ENCODE results near the gene STAG3. TPM values are rescaled to one million over a fixed set of nuclear protein-coding genes. Genes with fewer than 3 reads are reported as not detected.

The STAG3 gene
- total and polyA plus RNA-seq, 2 of the 8 experiments (the other 6 are each of a cell fraction or from before 2014, with no cell fraction given): 1.3 to 3.3 TPM

DNA sequence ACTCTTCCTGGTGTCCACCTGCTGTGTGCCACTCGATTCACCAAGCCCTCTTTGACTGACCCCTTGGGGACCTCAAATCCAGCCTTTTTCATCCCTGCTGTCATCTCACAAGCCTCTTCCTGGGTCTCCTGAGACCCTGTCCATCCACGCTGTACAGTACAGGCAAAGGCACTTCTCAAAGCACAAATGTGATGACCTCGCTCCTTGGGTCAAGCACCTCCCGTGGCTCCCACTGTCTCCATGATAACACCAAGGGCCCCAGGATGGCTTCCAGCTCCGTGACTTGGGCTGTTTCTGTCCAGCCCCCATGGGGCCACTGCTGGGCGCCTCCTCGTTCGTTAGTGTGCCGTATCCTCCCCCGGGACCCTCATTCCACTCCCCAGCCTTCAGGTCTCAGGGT is 70.8 kb downstream of the STAG3 start:
- Histone ChIP-seq H3K14ac (ENCODE audit: insufficient read length) (no peak overlapping the region), H4K5ac (ENCODE audit: insufficient read length, low read depth, low read length) (no peak overlapping the region), H3K79me2 (ENCODE audit: control insufficient read depth in 1 of 2, insufficient read depth in 2 of 2, low read length in 2 of 2) (peaks cover 0 to 17% of the 10 kb centered on the region in 2 experiments; a peak in 2 of 4 replicates), H2BK120ac (replicated peaks; ENCODE audit: low read depth, low read length) (no peak overlapping the region), H2BK5ac (ENCODE audit: low read depth, low read length) (peak overlapping the region; percentile 26; the same call in 1 of the 2 replicates), H4K91ac (replicated peaks; ENCODE audit: insufficient read length, low read length) (no peak overlapping the region), H3K9me3 (ENCODE audit: insufficient read depth in 2 of 2, low read depth in 1 of 2, low read length in 1 of 2) (no peaks in the 10 kb centered on the region), H3K27me3 (replicated peaks in 1 of 4; ENCODE audit: control insufficient read depth in 3 of 4, extremely low read depth in 1 of 4, insufficient read depth in 3 of 4, low read length in 3 of 4) (no peaks in the 10 kb centered on the region), H2AFZ (ENCODE audit: low read length) (no peak overlapping the region), H3K4me3 (ENCODE audit: extremely low read depth in 1 of 4, insufficient read depth in 2 of 4, low read depth in 3 of 4, low read length in 4 of 4) (no peak overlapping the region), H3K79me1 (ENCODE audit: low read depth, low read length) (peaks cover 5% of the 10 kb centered on the region), H3K23ac (ENCODE audit: insufficient read length) (no peak overlapping the region), H3K9ac (replicated peaks in 1 of 4; ENCODE audit: extremely low read depth in 1 of 4, low read depth in 3 of 4, low read length in 3 of 4) (no peak overlapping the region), H3K27ac (ENCODE audit: low read depth, low read length) (no peak overlapping the region), H3K56ac (replicated peaks; ENCODE audit: insufficient read length, low read depth, low read length) (no peak overlapping the region), H2BK15ac (ENCODE audit: low read length) (peak overlapping the region; percentile 61; the same call in 1 of the 2 replicates), H3K23me2 (ENCODE audit: low read depth, low read length) (no peaks in the 10 kb centered on the region), H4K20me1 (replicated peaks in 1 of 2; ENCODE audit: control insufficient read depth in 1 of 2, insufficient read depth in 2 of 2, low read length in 2 of 2) (peaks cover 0 to 3% of the 10 kb centered on the region in 2 experiments), H4K8ac (ENCODE audit: extremely low read depth, insufficient read depth, low read length) (no peak overlapping the region), H3K4ac (replicated peaks; ENCODE audit: insufficient read length, low read depth, low read length) (peak overlapping the region; percentile 38), H3K4me2 (ENCODE audit: insufficient read depth in 1 of 2, low read depth in 2 of 2, low read length in 2 of 2) (no peak overlapping the region; a peak in 2 of 4 replicates), H3K18ac (ENCODE audit: extremely low read depth, low read length) (peak overlapping the region; percentile 48), H2BK20ac (ENCODE audit: low read length) (no peak overlapping the region), H2AK5ac (ENCODE audit: low read depth, low read length) (0 out of 2 replicates have a peak overlapping the region, but pooled peaks have one; percentile 53), H2BK12ac (ENCODE audit: low read depth, low read length) (peak overlapping the region; percentile 96), H3K36me3 (ENCODE audit: control insufficient read depth in 2 of 4, insufficient read depth in 4 of 4, low read length in 3 of 4) (no peaks in the 10 kb centered on the region), H3K4me1 (replicated peaks in 1 of 4; ENCODE audit: control insufficient read depth in 3 of 4, insufficient read depth in 4 of 4, low read length in 3 of 4) (peaks cover 8 to 16% (median 11%) of the 10 kb centered on the region in 4 experiments)
- ChIA-PET CTCF (ENCODE audit: partially characterized antibody) (interaction anchor here (2.0 kb wide), 1 partner anchor 17 kb away, joined by 6 read pairs; no protein-coding TSS in a partner anchor), POLR2A (ENCODE audit: partially characterized antibody) (no interaction called here)
- DNase-seq (ENCODE audit: low read depth in 1 of 2, low spot score in 2 of 2) (no peak), FAIRE-seq (no peak)
- TF ChIP-seq SUZ12 (IDR thresholded peaks at IDR 0.05; ENCODE audit: low read length): no peak
- peak; percentile 91; the same call in 1 of the 2 replicates for TF ChIP-seq KDM1A (IDR thresholded peaks at IDR 0.05; ENCODE audit: borderline replicate concordance, low read length)
- TF ChIP-seq HDAC2 (IDR thresholded peaks at IDR 0.05; ENCODE audit: borderline replicate concordance in 1 of 2, low read depth in 2 of 2, low read length in 2 of 2): 0 out of 4 replicates have a peak, but pooled peaks of 1 of the 2 experiments have one; percentile 38
- WGBS, 2 experiments (ENCODE audit: extremely low coverage in 1 of 2, insufficient coverage in 1 of 2, insufficient read length in 1 of 2, insufficient replicate concordance in 2 of 2, low coverage in 1 of 2, low lambda C conversion rate in 2 of 2, missing lambda C conversion rate in 1 of 2): 90% methylated on average over 10 of the region's 10 CpGs; no CpG with 5 or more reads in 1 of the 2 experiments

Data from H1 (cell line).